Endometrial microvascular endothelial cells (primary cell): ENCODE measurements around the gene PDE9A. TPM values are rescaled to one million over a fixed set of nuclear protein-coding genes. Genes with fewer than 3 reads are reported as not detected.

Experiments used
- in situ Hi-C: cut with HindIII; loops from 2 replicates; pipeline ENCODE4 v1.10.0; 2017; ENCODE audit warnings: low sequenced_read_pairs, low pct_unique_long_range_greater_than_20kb; ENCODE audit errors: inconsistent ontology term
- total RNA-seq: library from RNA; depleted of rRNA; stranded (reverse); fragments of >200 nt; gene quantifications from one replicate; pipeline ENCODE4 v1.2.3, GENCODE V29; 2015; ENCODE audit errors: inconsistent ontology term

Gene PDE9A
- total RNA-seq, 1 donor from 2014 or later = not detected

GRCh38 chr21:42757826-42758655 lies 104.6 kb downstream of the PDE9A start:
- in situ Hi-C loops = no loop called here

- in situ Hi-C loops = no loop called here
Measured at GRCh38 chr21:42758721-42759593, 105.5 kb downstream of the PDE9A start.

- in situ Hi-C loops = no loop called here
Measured at GRCh38 chr21:42759594-42759927, 106.1 kb downstream of the PDE9A start.

- in situ Hi-C loops = no loop called here
Measured at GRCh38 chr21:42760361-42760950, 107.0 kb downstream of the PDE9A start.

DNA sequence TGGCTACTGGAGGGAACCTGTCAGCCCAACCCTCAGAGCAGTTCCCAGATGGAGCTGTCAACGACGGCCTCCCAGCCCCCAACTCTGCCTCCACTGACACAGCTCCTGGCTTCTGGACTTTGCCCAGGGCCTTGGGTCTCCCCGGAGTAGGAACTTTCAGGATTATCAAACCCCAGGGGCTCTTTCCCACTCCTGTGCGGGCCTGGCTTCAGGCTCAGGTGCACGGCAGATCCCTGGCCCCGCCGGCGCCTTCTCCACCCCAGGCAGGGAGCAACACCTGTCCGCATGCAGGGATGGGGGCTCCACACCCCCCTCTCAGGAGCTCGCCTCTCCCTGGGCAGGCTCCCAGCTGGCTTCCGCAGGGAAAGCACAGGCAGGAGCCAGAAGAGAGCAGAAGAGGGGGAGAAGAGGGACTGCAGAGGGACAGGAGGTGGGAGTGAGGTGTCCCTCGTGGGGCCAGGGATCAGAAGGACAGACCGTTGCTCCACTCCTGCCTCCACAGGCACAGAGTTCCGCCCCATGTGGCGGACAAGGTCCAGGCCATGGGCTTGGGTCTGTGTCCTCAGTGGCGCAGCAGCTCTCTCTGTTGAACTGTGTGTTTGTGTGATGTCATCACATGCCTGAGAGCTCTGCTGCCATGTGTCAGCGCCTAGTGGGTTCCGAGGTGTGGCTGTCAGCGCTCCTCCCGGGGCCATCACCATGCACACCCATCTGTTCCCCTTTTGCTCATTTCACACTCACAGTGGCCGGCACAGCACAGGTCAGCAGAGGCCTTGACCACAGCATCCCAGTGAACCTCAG lies 107.7 kb downstream of the PDE9A start:
- in situ Hi-C loops = no loop called here

GRCh38 chr21:42761776-42762335 lies 108.4 kb downstream of the PDE9A start:
- in situ Hi-C loops = no loop called here

DNA sequence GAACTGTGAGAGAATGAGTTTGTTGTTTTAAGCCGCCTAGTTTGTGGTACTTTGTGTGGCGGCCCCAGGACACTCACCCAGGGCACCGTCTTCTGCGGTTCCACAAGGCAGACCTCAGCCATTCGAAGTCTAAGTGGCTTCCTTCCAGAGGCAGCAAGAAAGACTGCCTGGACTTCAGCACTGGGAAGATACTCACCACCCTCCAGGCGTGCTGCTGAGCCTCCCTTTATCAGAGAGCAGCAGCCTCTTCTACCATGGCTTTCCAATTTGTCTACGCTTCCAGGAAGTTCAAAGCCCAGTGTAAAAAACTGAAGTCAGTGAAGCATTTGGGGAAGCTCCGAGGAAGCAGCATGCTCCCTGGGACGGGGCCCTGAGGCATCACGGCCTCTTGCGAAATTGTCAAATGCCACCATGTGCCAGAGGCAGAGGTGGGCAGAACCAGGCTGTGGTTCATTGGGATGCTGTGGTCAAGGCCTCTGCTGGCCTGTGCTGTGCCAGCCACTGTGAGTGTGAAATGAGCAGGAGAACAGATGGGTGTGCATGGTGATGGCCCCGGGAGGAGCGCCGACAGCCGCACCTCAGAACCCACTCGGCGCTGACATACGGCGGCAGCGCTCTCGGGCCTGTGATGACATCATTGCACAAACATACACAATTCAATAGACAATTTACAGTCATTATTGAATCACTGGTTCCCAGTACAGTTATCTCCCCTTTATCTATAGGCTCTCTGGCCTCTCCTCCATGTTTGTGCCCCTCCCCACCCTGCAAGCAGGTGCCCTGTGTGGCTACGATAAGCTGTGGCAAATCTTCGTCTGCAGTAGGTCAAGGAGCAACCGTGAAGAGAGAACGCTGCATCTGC lies 110.4 kb downstream of the PDE9A start:
- in situ Hi-C loops = no loop called here

DNA sequence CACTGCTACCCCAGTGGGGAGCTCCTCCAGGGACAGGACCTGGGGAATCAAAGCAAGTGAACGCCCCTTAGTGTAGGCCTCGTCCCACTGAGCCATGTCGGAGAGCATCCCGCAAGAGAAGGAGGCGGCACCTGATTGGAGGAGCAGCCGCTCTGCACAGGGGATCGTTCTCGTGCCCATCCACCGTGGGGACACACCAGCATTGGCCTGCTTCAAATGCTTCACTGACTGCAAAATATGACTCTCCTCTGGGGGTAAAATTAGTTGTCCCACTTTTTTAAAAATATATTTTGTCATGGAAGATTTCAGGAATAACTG lies 111.0 kb downstream of the PDE9A start:
- in situ Hi-C loops = no loop called here

GRCh38 chr21:42764883-42765282 lies 111.5 kb downstream of the PDE9A start:
- in situ Hi-C loops = no loop called here

DNA sequence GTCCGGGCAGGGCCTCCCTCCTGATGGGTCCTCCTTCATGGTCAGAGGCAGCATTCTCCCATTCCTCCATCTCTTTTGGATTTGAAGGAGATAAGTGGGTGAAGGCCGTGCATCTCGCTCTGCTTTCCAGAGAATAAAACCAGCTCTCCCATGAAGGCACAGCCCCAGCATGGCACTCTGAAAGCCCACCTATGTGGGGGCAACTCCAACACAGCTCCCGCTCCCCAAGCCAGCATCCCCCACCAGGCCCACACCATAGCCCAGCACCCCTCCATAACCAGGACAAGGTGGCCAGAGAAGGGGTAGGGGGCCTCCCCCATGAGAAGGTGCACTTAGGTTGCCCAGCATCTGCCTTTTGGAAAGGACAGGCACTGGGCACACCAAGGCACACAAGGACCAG lies 112.2 kb downstream of the PDE9A start:
- in situ Hi-C loops = no loop called here

DNA sequence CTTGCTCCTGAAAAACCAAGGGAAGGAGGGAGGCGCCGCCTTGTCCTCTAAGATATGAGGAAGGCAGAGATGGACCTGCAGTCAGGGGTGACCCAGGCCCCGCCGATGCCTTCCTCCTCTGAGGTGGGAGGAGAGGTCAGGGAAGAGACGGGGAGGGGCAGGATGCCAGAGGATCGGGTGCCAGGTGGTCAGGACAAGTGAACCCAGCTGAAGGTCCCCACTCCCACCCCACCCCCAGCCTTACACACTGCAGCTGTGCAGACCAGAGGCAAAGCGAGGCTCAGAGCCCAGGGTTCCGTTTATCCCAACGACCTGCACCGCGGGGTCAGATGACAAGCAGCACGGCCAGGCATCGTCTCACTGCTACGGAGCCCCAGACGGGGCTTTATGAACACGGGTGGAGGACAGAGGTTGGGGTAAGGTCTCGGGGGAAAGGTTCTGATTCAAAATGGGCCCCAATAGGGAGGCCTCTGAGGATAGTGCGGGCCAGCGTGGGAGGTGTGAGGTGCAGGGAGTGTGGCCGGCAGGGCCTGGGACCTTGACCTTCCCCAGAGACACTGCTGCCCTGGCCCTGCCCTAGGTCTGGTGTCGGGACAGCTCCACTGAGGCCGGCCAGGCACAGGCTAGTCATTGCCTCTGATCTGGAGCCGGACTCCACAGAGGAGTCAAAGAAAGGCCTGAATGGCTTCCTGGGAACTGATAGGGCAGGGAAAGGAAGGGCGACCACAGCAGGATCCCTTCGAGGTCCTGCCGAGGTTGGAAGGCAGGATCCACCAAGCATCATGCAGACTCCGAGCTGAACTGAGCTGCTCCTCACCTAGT lies 113.5 kb downstream of the PDE9A start:
- in situ Hi-C loops = no loop called here

GRCh38 chr21:42767561-42767835 lies 114.1 kb downstream of the PDE9A start:
- in situ Hi-C loops = no loop called here

DNA sequence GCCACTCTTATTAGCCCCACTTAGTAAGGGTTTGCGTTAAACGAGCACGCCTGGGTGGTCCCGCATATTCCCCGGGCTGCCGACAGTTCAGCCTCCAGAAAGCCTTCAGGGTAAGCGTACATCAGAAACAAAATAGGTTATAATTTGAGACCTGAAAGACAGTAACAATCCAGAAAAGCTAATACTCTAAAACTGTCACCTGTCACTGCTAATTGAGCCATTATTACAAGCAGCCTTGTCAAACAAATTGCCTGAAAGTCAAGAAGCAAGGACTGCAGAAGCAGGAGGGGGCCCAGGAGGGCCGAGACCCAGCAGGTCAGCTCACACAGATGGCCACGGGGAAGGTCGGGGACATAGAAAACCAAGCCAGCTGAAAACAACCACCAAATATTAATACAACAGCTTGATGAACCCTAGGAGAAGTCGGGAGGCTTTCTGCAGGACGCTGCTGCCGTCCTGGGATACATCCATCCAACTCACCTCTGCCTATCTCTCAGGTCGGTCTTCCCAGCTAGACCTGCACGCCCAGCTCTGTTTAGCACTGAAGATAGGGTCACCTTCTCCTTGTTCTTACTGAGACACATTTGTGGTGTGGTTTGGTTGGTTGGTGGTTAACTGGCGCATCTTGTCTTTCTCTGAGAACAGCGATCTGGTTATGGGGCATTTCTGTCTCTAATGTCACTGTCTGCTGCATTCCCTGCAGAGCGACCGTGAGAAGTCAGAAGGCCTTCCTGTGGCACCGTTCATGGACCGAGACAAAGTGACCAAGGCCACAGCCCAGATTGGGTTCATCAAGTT lies 115.1 kb downstream of the PDE9A start:
- in situ Hi-C loops = no loop called here

DNA sequence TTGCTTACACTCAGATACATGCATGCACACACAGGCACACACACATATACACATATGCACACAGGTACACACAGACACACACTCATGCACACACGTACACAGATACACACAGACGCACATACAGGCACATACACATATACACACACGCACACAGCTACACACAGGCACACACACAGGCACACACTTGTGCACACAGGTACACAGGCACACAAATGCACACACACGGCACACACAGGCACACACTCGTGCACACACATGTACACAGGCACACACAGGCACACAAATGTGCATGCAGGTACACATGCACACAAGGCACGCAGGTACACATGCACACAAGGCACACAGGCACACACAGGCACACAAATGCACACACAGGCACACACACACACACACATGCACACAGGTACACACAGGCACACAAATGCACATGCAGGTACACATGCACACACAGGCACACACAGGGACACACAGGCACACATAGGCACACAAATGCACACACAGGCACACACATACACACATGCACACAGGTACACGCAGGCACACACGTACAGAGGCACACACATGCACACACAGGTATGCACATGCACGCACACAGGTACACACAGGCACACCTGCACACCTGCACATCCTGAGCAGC lies 115.9 kb downstream of the PDE9A start:
- in situ Hi-C loops = no loop called here

DNA sequence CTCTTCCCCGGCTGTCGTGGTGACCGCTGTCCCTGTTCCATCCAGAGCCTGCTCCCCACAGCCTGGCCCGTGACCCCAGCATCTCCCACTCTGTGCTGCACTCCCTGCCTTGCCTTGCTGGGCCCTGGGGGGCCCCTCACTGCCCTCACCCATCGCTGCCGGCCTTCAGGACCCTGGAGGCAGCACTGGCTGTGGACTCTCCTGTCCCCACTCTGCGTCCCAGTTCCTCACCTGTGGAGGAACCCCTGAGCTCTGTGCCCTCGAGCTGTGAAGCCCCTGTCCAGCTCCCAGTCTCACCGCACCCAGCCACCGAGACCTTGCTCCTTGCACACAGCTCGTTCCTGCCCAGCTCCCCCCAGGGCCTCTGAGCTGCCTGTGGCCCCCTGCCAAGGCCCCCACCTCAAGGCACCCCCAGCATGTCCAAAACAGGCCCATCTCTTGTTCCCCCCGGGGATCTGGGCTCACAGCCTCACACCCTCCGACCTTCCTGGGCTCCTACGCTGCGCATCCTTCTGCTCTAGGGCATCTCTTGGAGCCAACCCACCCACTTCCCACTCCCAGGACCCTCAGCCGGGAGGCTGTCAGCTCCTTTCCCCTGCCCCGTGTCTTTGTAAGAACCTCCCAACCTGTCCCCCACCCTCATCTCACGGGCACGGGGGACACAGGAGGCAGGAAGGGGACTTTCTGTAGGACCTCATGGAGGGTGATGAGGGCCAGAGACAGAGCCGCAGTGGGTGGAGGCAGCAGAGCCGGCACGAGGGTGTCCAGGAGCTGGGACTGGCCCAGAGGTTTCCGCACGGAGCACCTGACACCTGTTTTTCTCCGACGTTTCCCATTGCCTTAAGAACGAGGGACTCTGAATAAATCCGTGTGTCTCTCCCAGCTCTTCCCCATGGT lies 116.6 kb downstream of the PDE9A start:
- in situ Hi-C loops = no loop called here
